SK-N-SH (cell line): ENCODE data around the gene PITPNB. TPM values are rescaled to one million over a fixed set of nuclear protein-coding genes. Genes with fewer than 3 reads are reported as not detected.

Experiments used
- CTCF ChIA-PET: fragments of 300-600, 350-600 bp; formaldehyde crosslinking; extraction: SDS; loops from one replicate; lab custom pipeline; 2021; lab: Yijun Ruan, JAX
- POLR2A ChIA-PET: fragments of 350-600 bp; sonication (Branson Sonifier 250); formaldehyde crosslinking; extraction: SDS; loops from one replicate; lab custom pipeline; 2020; ENCODE audit warnings: antibody characterized with exemption, inconsistent platforms; lab: Yijun Ruan, JAX
- DNase-seq: peaks from one replicate; pipeline ENCODE4 v3.0.0; 2012
- H2AFZ ChIP-seq: fragments of 200-600 bp; sonication (generic); 2 replicates; pipeline ENCODE4 v1.8.1; 2016; ENCODE audit warnings: antibody characterized with exemption, mild to moderate bottlenecking, low read depth
- H3F3A ChIP-seq: fragments of 200-600 bp; sonication (generic); replicated peaks from 2 replicates; pipeline ENCODE3; 2016; ENCODE audit warnings: antibody characterized with exemption, mild to moderate bottlenecking; ENCODE audit not compliant: insufficient read depth
- H3K27ac ChIP-seq, 2 experiments: fragments of 200-500 bp in 1 of 2; fragments of 200-600 bp in 1 of 2; sonication (Bioruptor generic) in 1 of 2; sonication (generic), shearing (Covaris generic) in 1 of 2; 2 replicates each; pipeline versions ENCODE4 v1.5.1 to v1.6.1; 2014 to 2016; ENCODE audit warnings: low read depth in 2 of 2, inconsistent platforms in 1 of 2, low read length in 1 of 2, mild to moderate bottlenecking in 1 of 2, mixed read lengths in 1 of 2
- H3K27me3 ChIP-seq: fragments of 200-600 bp; sonication (generic), shearing (Covaris generic); 2 replicates; pipeline ENCODE4 v1.6.1; 2016; ENCODE audit warnings: mixed run types; ENCODE audit not compliant: insufficient read depth
- H3K36me3 ChIP-seq, 2 experiments: fragments of 200-500 bp in 1 of 2; fragments of 200-600 bp in 1 of 2; sonication (Bioruptor generic) in 1 of 2; sonication (generic) in 1 of 2; replicated peaks in 1 of 2; 2 replicates each; pipeline versions ENCODE3 to v1.5.1; 2014 to 2016; ENCODE audit warnings: low read length in 1 of 2, mild to moderate bottlenecking in 1 of 2; ENCODE audit not compliant: insufficient read depth in 2 of 2, control insufficient read depth in 1 of 2
- H3K4me1 ChIP-seq, 2 experiments: fragments of 200-500 bp in 1 of 2; fragments of 200-600 bp in 1 of 2; sonication (Bioruptor generic) in 1 of 2; sonication (generic), shearing (Covaris generic) in 1 of 2; 2 replicates each; pipeline versions ENCODE4 v1.5.1 to v1.6.1; 2014 to 2016; ENCODE audit warnings: low read depth in 1 of 2, low read length in 1 of 2, mixed run types in 1 of 2; ENCODE audit not compliant: insufficient read depth in 2 of 2, control insufficient read depth in 1 of 2
- H3K4me2 ChIP-seq: fragments of 200-600 bp; sonication (generic), shearing (Covaris generic); 2 replicates; pipeline ENCODE4 v1.6.1; 2017; ENCODE audit warnings: mixed run types
- H3K4me3 ChIP-seq, 2 experiments: fragments of 200-500 bp in 1 of 2; fragments of 200-600 bp in 1 of 2; sonication (Bioruptor generic) in 1 of 2; sonication (generic), shearing (Covaris generic) in 1 of 2; 2 replicates each; pipeline versions ENCODE4 v1.5.1 to v1.8.1; 2014 to 2016; ENCODE audit warnings: low read depth in 2 of 2, inconsistent platforms in 1 of 2, low read length in 1 of 2, mild to moderate bottlenecking in 1 of 2, mixed read lengths in 1 of 2, moderate library complexity in 1 of 2
- H3K79me2 ChIP-seq: fragments of 200-600 bp; sonication (generic); 2 replicates; pipeline ENCODE4 v1.8.1; 2017; ENCODE audit warnings: mild to moderate bottlenecking; ENCODE audit not compliant: insufficient read depth
- H3K9ac ChIP-seq: fragments of 200-600 bp; sonication (generic); 2 replicates; pipeline ENCODE4 v1.6.1; 2017; ENCODE audit warnings: mixed run types
- H3K9me2 ChIP-seq: fragments of 200-600 bp; sonication (generic); 2 replicates; pipeline ENCODE4 v1.6.1; 2017; ENCODE audit warnings: mixed run types
- H3K9me3 ChIP-seq: fragments of 200-600 bp; sonication (generic); 2 replicates; pipeline ENCODE4 v1.6.1; 2017; ENCODE audit warnings: mixed run types, mild to moderate bottlenecking, moderate library complexity
- H4K20me1 ChIP-seq: fragments of 200-600 bp; sonication (generic); 2 replicates; pipeline ENCODE4 v1.6.1; 2017; ENCODE audit warnings: mild to moderate bottlenecking, mixed run types; ENCODE audit not compliant: insufficient read depth
- ELF1 ChIP-seq: IDR thresholded peaks from 2 replicates; pipeline ENCODE4 v1.4.0; 2012
- JUND ChIP-seq: IDR thresholded peaks from 2 replicates; pipeline ENCODE4 v1.4.0; 2012
- POLR2AphosphoS5 ChIP-seq: IDR thresholded peaks from 2 replicates; pipeline ENCODE4 v1.6.1; 2012; ENCODE audit warnings: low read depth, low read length
- RFX5 ChIP-seq: IDR thresholded peaks from 2 replicates; pipeline ENCODE4 v1.6.1; 2012; ENCODE audit warnings: mild to moderate bottlenecking, improper control_type of control experiment, low read length
- SIN3A ChIP-seq: IDR thresholded peaks from 2 replicates; pipeline ENCODE4 v1.6.1; 2012; ENCODE audit warnings: low read depth, mild to moderate bottlenecking, low read length, moderate library complexity, borderline replicate concordance
- TAF1 ChIP-seq: IDR thresholded peaks from 2 replicates; pipeline ENCODE4 v1.6.1; 2012; ENCODE audit warnings: low read depth, mild to moderate bottlenecking, low read length, moderate library complexity, borderline replicate concordance
- TCF12 ChIP-seq: IDR thresholded peaks from 2 replicates; pipeline ENCODE4 v1.4.0; 2012
- TEAD4 ChIP-seq: IDR thresholded peaks from 2 replicates; pipeline ENCODE4 v1.4.0; 2012; ENCODE audit warnings: mild to moderate bottlenecking, borderline replicate concordance; ENCODE audit not compliant: insufficient read depth
- YY1 ChIP-seq: IDR thresholded peaks from 2 replicates; pipeline ENCODE4 v1.4.0; 2012; ENCODE audit warnings: low read depth, mild to moderate bottlenecking
- WGBS: methylation state at CpG from one replicate; pipeline ENCODE4 v1.1.6; 2017; ENCODE audit warnings: low lambda C conversion rate; 5-methylcytosine and 5-hydroxymethylcytosine counted together
- polyA plus RNA-seq, 3 experiments: library from polyadenylated mRNA; depleted of rRNA; stranded (reverse); fragments of >200 nt; gene quantifications; 2 replicates each; pipeline ENCODE4 v1.2.3, GENCODE V29; 2012
- TF ChIP-seq, protein P1 (sequence below): IDR thresholded peaks from 2 replicates; pipeline ENCODE4 v1.6.1; 2012; ENCODE audit warnings: mild to moderate bottlenecking, low read depth, low read length, moderate library complexity
- TF ChIP-seq, protein P2 (sequence below): IDR thresholded peaks from 2 replicates; pipeline ENCODE4 v1.4.0; 2012; ENCODE audit warnings: low read depth
- TF ChIP-seq, protein P3 (sequence below): IDR thresholded peaks from 2 replicates; pipeline ENCODE4 v1.4.0; 2012; ENCODE audit warnings: low read depth, borderline replicate concordance

Gene PITPNB
- polyA plus RNA-seq, 1 of the 3 experiments (the other 2 are of a cell fraction), result 32.3 TPM

DNA sequence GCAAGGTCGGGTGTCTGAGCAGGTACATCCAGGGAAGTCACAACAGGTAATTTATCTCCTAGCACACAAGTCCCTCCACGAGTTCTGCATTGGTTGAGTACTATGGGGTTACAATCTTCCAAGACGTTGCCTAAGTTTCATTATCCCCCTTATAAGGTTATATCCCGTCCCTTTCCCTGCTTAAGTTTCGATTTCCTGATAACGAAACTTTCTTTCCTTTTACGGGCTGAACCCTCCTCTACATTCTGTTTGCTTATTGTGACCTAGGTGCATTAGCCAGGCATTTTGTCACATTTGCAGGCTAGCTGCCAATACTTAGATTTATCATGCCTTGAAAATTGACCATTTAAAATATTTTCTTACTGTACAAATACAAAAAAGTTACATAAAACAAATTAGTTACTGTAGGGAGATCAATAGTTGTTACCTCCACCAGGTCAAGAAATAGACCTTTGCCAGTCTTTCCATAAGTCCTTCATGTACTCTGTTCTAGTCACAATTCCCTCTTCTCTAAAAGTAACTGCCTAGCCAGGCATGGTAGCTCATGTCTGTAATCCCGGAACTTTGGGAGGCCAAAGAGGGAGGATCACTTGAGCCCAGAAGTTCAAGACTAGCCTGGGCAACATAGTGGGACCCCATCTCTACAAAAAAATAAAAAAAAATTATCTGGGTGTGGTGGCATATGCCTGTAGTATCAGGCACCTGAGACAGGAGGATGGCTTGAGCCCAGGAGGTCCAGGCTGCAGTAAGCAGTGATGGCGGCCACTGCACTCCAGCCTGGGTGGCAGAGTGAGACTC is 14.3 kb upstream of the PITPNB start (continued):
- TF ChIP-seq, protein P1, sequence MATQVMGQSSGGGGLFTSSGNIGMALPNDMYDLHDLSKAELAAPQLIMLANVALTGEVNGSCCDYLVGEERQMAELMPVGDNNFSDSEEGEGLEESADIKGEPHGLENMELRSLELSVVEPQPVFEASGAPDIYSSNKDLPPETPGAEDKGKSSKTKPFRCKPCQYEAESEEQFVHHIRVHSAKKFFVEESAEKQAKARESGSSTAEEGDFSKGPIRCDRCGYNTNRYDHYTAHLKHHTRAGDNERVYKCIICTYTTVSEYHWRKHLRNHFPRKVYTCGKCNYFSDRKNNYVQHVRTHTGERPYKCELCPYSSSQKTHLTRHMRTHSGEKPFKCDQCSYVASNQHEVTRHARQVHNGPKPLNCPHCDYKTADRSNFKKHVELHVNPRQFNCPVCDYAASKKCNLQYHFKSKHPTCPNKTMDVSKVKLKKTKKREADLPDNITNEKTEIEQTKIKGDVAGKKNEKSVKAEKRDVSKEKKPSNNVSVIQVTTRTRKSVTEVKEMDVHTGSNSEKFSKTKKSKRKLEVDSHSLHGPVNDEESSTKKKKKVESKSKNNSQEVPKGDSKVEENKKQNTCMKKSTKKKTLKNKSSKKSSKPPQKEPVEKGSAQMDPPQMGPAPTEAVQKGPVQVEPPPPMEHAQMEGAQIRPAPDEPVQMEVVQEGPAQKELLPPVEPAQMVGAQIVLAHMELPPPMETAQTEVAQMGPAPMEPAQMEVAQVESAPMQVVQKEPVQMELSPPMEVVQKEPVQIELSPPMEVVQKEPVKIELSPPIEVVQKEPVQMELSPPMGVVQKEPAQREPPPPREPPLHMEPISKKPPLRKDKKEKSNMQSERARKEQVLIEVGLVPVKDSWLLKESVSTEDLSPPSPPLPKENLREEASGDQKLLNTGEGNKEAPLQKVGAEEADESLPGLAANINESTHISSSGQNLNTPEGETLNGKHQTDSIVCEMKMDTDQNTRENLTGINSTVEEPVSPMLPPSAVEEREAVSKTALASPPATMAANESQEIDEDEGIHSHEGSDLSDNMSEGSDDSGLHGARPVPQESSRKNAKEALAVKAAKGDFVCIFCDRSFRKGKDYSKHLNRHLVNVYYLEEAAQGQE, result no peak
- TF ChIP-seq, protein P2, sequence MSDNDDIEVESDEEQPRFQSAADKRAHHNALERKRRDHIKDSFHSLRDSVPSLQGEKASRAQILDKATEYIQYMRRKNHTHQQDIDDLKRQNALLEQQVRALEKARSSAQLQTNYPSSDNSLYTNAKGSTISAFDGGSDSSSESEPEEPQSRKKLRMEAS, result no peak
- TF ChIP-seq TAF1, result no peak
- TF ChIP-seq, all 33 proteins: peak for 0

DNA sequence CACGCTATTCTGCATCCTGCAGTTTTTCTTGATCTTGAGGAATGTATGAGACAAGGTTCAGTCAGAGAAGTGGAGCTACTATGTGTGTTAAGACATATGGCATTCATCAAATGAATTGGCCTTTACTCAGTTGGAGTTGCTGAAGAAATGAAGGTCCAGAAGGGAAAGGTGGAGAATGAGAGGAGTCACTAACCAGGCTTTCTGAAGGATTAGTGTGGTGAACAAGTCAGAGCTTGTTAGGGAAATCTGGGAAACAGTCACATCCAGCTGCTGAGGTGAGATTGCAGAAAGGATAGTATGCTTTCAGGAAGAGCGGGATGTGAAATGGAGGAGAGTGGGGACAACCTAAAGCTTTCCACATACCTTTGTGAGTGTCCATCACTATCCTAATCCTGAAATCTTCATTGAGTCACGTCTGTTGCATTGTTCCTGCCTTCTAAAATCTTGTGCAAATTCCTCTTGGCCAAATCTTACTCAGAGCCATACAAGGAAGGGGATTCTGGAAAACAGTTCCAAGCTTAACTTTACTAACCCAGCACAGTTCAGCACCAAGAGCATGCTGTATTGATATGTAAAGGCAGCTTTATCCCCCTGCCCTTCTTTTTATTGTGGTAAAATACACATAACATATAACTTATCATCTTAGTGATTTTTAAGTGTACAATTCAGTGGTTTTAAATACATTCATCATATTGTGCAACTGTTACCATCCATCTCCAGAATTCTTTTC is 11.4 kb upstream of the PITPNB start:
- Histone ChIP-seq H3K27ac (no peak overlapping the region; a peak in 1 of 4 replicates), H3K79me2 (peaks cover 5% of the 10 kb centered on the region; the same call in 1 of the 2 replicates), H3K4me1 (no peaks in the 10 kb centered on the region), H4K20me1 (no peaks in the 10 kb centered on the region), H3K27me3 (no peaks in the 10 kb centered on the region), H3K36me3 (peaks cover 0 to 9% of the 10 kb centered on the region in 2 experiments), H3F3A (no peaks in the 10 kb centered on the region), H3K9me3 (peaks cover 11% of the 10 kb centered on the region; the same call in 1 of the 2 replicates), H3K9ac (no peak overlapping the region), H2AFZ (no peak overlapping the region), H3K4me3 (no peak overlapping the region), H3K9me2 (no peaks in the 10 kb centered on the region), H3K4me2 (no peak overlapping the region)
- no peak for DNase-seq
- peak; percentile 16; the same call in 1 of the 2 replicates for TF ChIP-seq TCF12
- TF ChIP-seq SIN3A, result no peak
- 85% methylated on average over 3 of the region's 3 CpGs for WGBS
- POLR2A ChIA-PET, result no interaction called here
- CTCF ChIA-PET, result interaction anchor here (0.7 to 2.0 kb wide), 3 partner anchors 44 to 78 kb away, joined by 3 to 6 read pairs (median 3); no protein-coding TSS in a partner anchor

DNA sequence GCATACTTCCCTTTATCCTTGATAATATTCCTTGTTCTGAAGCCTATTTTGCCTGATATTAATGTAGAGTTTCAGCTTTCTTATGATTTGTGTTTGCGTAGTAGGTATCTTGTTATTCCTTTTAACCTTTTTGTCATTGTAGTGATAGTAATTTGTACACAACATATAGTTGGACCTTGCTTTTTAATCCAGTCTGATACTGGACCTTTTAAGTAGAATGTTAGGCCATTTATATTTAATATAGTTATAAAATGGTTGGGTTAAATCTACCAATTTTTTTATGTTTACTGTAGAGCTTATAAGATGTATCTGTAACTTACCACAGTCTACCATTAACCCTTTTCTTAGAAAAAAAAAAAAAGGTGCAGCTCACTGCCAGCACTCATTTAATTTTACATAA is 8.6 kb upstream of the PITPNB start:
- Histone ChIP-seq H4K20me1 (no peaks in the 10 kb centered on the region), H3K9ac (no peak overlapping the region), H3K9me3 (peaks cover 11% of the 10 kb centered on the region; the same call in 1 of the 2 replicates), H2AFZ (no peak overlapping the region), H3K4me1 (no peaks in the 10 kb centered on the region), H3K4me2 (no peak overlapping the region), H3K27me3 (no peaks in the 10 kb centered on the region), H3K79me2 (peaks cover 14% of the 10 kb centered on the region; the same call in 1 of the 2 replicates), H3F3A (peaks cover 3% of the 10 kb centered on the region), H3K9me2 (no peaks in the 10 kb centered on the region), H3K27ac (no peak overlapping the region), H3K4me3 (no peak overlapping the region), H3K36me3 (peaks cover 15 to 34% of the 10 kb centered on the region in 2 experiments)
- POLR2A ChIA-PET, result no interaction called here
- CTCF ChIA-PET, result no interaction called here
- no peak for DNase-seq
- 100% methylated on average over 1 of the region's 1 CpG for whole genome bisulfite sequencing
- TF ChIP-seq POLR2AphosphoS5, result no peak
- TF ChIP-seq ELF1, result no peak
- TF ChIP-seq JUND, result no peak
- no peak for TF ChIP-seq YY1
- TF ChIP-seq TEAD4, result no peak
- no peak for TF ChIP-seq RFX5
- TF ChIP-seq, protein P1, result no peak
- TF ChIP-seq, protein P3, sequence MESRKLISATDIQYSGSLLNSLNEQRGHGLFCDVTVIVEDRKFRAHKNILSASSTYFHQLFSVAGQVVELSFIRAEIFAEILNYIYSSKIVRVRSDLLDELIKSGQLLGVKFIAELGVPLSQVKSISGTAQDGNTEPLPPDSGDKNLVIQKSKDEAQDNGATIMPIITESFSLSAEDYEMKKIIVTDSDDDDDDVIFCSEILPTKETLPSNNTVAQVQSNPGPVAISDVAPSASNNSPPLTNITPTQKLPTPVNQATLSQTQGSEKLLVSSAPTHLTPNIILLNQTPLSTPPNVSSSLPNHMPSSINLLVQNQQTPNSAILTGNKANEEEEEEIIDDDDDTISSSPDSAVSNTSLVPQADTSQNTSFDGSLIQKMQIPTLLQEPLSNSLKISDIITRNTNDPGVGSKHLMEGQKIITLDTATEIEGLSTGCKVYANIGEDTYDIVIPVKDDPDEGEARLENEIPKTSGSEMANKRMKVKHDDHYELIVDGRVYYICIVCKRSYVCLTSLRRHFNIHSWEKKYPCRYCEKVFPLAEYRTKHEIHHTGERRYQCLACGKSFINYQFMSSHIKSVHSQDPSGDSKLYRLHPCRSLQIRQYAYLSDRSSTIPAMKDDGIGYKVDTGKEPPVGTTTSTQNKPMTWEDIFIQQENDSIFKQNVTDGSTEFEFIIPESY, result no peak
